IPS-18c (cell line): ENCODE data around the gene GABBR1.
A peak's percentile ranks its signal among the peaks of the same experiment; 100 is the strongest.

ENCODE experiments used
- H3K4me3 ChIP-seq: 2 replicates; pipeline ENCODE4 v1.7.0; 2013; ENCODE audit warnings: low read depth, mild to moderate bottlenecking, low read length, moderate library complexity; ENCODE audit not compliant: insufficient read depth
- H3K9me3 ChIP-seq: one replicate; pipeline ENCODE4 v1.6.1; 2013; ENCODE audit warnings: mild to moderate bottlenecking, low read length, moderate library complexity; ENCODE audit not compliant: control insufficient read depth, insufficient read depth

Gene GABBR1

GRCh38 chr6:29661071-29661470 is 28.1 kb upstream of the GABBR1 start:
- Histone ChIP-seq H3K9me3 (no peaks in the 10 kb centered on the region), H3K4me3 (no peak overlapping the region)

DNA sequence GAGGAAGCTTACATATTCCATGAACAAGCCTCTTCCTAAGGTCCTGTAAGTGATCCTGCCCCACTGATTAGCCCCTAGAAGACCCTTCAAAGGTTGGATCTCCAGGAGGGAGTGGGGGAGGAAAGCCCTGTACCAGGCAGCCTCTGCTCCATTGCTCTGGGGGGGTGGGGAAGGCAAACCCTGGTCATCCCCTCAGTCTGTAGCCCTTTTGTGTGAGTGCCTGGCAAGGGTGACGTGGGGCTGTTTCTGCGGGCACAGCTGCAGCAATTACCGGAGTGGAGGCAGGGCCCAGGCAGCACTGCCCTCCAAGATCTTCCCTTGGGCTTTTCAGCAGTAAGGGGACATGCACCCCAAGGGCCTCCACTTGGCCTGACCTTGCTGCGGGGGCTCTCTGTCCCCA is 23.8 kb upstream of the GABBR1 start, which contains the start of gene MOG:
TSS of gene MOG (plus strand) at position 295 of the 400 bp plus-strand sequence. CDS start 118 bp downstream, outside the sequence.
- Histone ChIP-seq H3K4me3 (no peak within 1 kb of the TSS), H3K9me3 (no peaks in the 10 kb centered on the region)

DNA sequence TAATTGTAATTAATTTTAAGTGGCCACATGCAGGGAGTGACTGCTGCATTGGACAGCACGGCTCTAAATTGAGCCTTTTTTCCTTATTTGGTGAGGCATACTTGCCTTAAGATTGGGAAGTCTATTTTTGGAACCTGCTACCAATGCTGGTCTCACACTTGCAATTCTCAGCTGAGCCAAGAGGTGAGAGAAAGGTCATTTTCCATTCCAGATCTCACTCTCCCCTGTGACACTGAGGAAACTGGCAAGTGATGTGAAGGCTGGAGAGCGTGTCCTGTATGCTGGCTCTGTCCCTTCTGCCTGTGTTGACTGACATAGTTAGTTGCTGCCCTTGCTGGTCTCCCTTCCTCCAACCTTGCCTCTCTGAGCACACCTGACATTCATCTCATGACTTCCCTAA is 23.2 kb upstream of the GABBR1 start:
- H3K9me3 ChIP-seq = no peaks in the 10 kb centered on the region
- H3K4me3 ChIP-seq = no peak overlapping the region

DNA sequence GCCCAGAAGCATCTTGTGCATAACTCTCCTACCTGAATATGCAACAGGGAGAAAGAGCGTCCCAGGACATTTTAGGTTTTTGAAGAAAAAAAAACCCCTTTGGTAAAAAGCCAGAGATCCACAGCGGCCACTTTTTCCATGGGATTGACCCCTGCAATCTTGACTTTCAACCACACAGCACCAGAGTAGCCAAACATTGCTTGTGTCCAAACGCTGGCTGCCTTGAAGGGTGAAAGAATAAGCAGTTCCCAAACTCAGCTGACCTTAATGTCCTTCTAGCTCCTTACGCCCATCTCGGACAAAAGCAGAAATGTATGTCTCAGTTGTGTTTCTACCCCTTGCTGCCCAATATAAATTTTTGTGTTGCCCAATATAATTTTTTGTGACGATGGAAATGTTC is 22.7 kb upstream of the GABBR1 start:
- no peaks in the 10 kb centered on the region for H3K9me3 ChIP-seq
- H3K4me3 ChIP-seq = no peak overlapping the region

GRCh38 chr6:29653452-29654038 is 20.6 kb upstream of the GABBR1 start:
- H3K9me3 ChIP-seq = no peaks in the 10 kb centered on the region
- H3K4me3 ChIP-seq = no peak overlapping the region

GRCh38 chr6:29652198-29652584 is 19.2 kb upstream of the GABBR1 start:
- Histone ChIP-seq H3K9me3 (no peaks in the 10 kb centered on the region), H3K4me3 (no peak overlapping the region)

DNA sequence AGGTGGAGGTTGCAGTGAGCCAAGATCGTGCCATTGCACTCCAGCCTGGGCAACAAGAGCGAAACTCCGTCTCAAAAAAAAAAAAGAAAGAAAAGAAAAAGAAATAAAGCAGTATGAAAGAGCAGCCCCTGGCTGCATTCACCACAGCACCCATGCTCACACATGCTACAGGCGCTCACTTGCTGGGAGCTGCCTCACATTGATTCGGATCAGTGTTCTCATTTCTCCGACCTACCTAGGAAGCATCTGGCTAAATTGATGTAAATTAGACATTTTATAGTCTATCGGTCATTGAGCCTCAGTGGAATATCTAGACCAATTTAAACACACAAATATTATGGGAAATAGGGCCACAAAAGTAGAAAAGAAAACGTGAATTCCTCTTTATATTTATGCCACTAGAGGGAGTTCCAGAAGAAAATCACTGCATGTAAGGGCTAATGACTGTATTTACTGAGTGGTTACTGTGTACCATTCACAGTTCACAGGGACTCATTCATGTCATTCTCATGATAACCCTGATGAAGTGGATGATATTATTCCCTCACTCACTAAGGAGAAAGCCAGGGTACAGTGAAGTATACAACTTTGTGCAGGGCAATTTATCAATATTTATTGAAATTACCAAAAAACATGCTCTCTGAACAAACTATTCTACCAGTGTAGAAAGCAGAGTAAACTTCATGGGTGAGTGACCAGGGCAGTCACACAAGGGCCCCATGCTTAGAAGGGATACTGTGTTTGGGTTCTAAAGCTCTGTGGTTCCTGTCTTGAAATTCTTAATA is 18.6 kb upstream of the GABBR1 start:
- Histone ChIP-seq H3K4me3 (no peak overlapping the region), H3K9me3 (no peaks in the 10 kb centered on the region)

GRCh38 chr6:29649701-29650673 is 17.0 kb upstream of the GABBR1 start:
- H3K4me3 ChIP-seq = peak overlapping the region; percentile 43; the same call in 1 of the 2 replicates

DNA sequence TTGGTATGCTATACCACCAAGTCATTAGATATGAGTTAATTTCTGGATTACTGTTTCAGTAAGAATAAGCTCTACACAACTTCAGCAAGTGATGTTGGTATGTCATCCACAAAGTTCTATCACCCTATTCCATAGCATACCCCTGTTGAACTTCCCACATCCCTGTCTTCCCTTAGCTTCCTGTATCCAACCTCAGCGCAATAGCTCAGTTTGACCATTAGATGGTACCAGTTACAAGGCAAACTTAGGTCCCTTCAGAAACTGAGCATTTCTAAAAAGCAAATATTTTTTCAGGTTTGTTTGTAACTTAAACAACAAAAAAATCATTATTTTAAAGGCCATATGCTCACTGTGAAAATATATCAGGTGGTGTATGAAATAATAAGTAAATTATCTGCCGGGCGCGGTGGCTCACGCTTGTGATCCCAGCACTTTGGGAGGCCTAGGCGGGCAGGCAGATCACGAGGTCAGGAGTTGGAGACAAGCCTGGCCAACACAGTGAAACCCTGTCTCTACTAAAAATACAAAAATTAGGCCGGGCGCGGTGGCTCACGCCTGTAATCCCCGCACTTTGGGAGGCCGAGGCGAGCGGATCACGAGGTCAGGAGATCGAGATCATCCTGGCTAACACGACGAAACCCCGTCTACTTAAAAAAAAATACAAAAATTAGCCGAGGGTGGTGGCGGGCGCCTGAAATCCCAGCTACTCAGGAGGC is 15.1 kb upstream of the GABBR1 start:
- H3K9me3 ChIP-seq = no peaks in the 10 kb centered on the region

More at GRCh38 chr6:29649701-29650673, 17.0 kb upstream of the GABBR1 start:
- H3K9me3 ChIP-seq = no peaks in the 10 kb centered on the region

GRCh38 chr6:29641430-29642148 is 8.6 kb upstream of the GABBR1 start:
- Histone ChIP-seq H3K9me3 (no peaks in the 10 kb centered on the region), H3K4me3 (no peak overlapping the region)

More for the DNA sequence above, 15.1 kb upstream of the GABBR1 start:
- H3K4me3 ChIP-seq = no peak overlapping the region

DNA sequence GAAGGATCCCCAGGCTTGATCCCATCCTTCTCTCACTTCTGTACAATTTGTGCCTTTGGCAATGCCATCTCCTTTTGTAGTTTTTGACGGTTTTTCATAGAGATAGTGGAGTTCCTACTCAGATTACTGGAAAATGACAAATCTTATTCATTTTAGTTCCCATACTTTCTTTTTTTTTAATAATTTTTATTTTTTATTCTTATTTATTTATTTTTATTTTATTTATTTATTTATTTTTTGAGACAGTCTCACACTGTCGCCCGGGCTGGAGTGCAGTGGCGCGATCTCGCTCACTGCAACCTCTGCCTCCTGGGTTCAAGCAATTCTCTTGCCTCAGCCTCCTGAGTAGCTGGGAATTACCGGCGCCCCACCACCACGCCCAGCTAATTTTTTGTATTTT is 4.3 kb upstream of the GABBR1 start:
- Histone ChIP-seq H3K4me3 (no peak overlapping the region), H3K9me3 (no peaks in the 10 kb centered on the region)

DNA sequence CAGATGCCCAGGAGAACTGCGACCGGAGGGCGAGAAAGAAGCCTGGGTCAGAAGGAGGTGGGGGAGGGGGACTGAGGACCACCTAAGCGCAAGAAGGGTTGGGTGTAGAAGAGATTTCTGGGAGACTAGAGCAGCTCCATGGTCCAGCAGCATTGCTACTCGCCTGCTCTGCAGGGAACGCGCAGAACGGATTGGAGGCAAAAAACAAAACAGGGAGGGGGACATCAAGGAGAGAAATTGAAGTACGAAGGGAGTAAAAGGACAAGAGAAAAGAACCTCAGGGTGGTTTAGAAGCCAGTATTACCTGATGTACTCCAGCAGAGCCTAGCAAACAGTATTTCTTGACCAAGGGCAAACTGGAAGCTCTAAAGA is 537 bp upstream of the GABBR1 start:
- no peaks in the 10 kb centered on the region for H3K9me3 ChIP-seq
- H3K4me3 ChIP-seq = peak overlapping the region; percentile 89

- Histone ChIP-seq H3K9me3 (no peaks in the 10 kb centered on the region), H3K4me3 (peak overlapping the region; percentile 89)
Measured at GRCh38 chr6:29631860-29632731, 887 bp downstream of the GABBR1 start.

GRCh38 chr6:29631209-29631810 is 1.7 kb downstream of the GABBR1 start:
- Histone ChIP-seq H3K9me3 (no peaks in the 10 kb centered on the region), H3K4me3 (peak overlapping the region; percentile 89)

- H3K9me3 ChIP-seq = no peaks in the 10 kb centered on the region
- H3K4me3 ChIP-seq = peak overlapping the region; percentile 89
Measured at GRCh38 chr6:29630315-29630714, 2.7 kb downstream of the GABBR1 start.
